PC-9 (cell line): ENCODE measurements around the gene ZBTB25.

ENCODE experiments used
- EZH2 ChIP-seq: fragments of 200-600 bp; sonication (generic); IDR thresholded peaks from 2 replicates; pipeline ENCODE4 v1.8.0; 2017; ENCODE audit warnings: antibody characterized with exemption, low read depth
- TF ChIP-seq, protein P1 (sequence below): fragments of 200-600 bp; sonication (generic); conservative IDR thresholded peaks from 2 replicates; pipeline ENCODE4 v1.6.1; 2017; ENCODE audit warnings: mixed run types, antibody characterized with exemption, mild to moderate bottlenecking, moderate library complexity

DNA sequence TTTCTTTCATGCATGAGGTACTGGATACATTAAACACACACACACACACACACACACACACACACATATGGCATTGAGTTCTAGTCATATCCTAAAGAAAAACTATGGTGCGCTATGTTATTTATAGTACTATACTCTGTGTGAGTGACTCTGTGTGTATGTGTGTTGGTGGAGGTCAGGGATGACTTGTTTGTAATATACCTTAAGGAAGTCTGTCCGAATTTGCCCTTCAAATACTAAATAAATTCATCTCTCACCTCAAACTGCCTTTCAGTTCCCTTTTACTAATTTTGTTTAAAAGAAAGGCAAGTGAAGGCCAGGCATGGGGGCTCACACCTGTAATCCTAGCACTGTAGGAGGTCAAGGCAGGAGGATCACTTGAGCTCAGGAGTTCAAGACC lies 40.4 kb downstream of the ZBTB25 start:
- TF ChIP-seq, protein P1, sequence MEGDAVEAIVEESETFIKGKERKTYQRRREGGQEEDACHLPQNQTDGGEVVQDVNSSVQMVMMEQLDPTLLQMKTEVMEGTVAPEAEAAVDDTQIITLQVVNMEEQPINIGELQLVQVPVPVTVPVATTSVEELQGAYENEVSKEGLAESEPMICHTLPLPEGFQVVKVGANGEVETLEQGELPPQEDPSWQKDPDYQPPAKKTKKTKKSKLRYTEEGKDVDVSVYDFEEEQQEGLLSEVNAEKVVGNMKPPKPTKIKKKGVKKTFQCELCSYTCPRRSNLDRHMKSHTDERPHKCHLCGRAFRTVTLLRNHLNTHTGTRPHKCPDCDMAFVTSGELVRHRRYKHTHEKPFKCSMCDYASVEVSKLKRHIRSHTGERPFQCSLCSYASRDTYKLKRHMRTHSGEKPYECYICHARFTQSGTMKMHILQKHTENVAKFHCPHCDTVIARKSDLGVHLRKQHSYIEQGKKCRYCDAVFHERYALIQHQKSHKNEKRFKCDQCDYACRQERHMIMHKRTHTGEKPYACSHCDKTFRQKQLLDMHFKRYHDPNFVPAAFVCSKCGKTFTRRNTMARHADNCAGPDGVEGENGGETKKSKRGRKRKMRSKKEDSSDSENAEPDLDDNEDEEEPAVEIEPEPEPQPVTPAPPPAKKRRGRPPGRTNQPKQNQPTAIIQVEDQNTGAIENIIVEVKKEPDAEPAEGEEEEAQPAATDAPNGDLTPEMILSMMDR, result no peak
- no peak for TF ChIP-seq EZH2
